SJSA1 (cell line): ENCODE measurements around the gene POLD1. TPM values are rescaled to one million over a fixed set of nuclear protein-coding genes. Genes with fewer than 3 reads are reported as not detected.
"Not testable (repeated sequence)": the region's sequence is repeated elsewhere in the genome, so short reads cannot be mapped to it uniquely, and the experiment has no call there.

Source experiments
- DNase-seq, 2 experiments: peaks; one replicate each; pipeline ENCODE4 v3.0.0-alpha.2; 2015 to 2020; ENCODE audit warnings: low spot score in 2 of 2, low read depth in 1 of 2
- H3K27ac ChIP-seq: fragments of 250-450 bp; sonication (Bioruptor Pico); 2 replicates; pipeline ENCODE4 v1.5.1; 2020; ENCODE audit warnings: mild to moderate bottlenecking, moderate library complexity
- H3K27me3 ChIP-seq: fragments of 250-450 bp; sonication (Bioruptor Pico); replicated peaks from 2 replicates; pipeline ENCODE4 v1.5.1; 2020; ENCODE audit warnings: mild to moderate bottlenecking, moderate library complexity
- H3K36me3 ChIP-seq: fragments of 250-450 bp; sonication (Bioruptor Pico); 2 replicates; pipeline ENCODE4 v1.5.1; 2020; ENCODE audit warnings: mild to moderate bottlenecking
- H3K4me1 ChIP-seq: fragments of 250-450 bp; sonication (Bioruptor Pico); replicated peaks from 2 replicates; pipeline ENCODE4 v1.6.1; 2021; ENCODE audit warnings: mild to moderate bottlenecking
- H3K4me3 ChIP-seq: fragments of 250-450 bp; sonication (Bioruptor Pico); 2 replicates; pipeline ENCODE4 v1.5.1; 2020; ENCODE audit warnings: mild to moderate bottlenecking
- H3K9me3 ChIP-seq: fragments of 250-450 bp; sonication (Bioruptor Pico); replicated peaks from 2 replicates; pipeline ENCODE4 v1.5.1; 2020; ENCODE audit warnings: mild to moderate bottlenecking
- total RNA-seq: library from RNA; depleted of rRNA; stranded (reverse); fragments of >200 nt; shearing (Covaris generic); gene quantifications from 2 replicates; pipeline ENCODE4 v1.2.3, GENCODE V29; 2014

POLD1 gene
- total RNA-seq, 1 experiment from 2014 or later: 51.8 TPM

DNA sequence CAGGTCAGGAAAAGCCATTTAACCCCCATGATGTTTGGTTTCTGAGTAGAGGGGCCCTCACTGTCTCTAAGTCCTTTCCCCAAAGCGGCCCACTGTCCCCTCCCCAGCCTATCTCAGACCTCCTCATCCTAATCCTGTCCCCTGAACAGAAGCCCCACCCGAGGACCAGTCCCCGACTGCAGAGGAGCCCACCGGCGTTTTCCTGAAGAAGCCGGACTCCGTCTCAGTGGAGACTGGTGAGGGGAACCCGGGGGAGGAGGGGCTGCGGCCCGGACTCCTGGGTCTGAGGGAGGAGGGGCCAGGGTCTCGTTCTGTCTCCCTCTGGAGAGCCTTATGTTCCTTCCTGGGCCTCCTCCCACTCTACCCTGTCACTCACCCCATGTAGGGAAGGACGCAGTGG, 51.5 kb downstream of the POLD1 start:
- DNase-seq: no peak
- no peaks in the 10 kb centered on the region for H3K36me3 ChIP-seq

DNA sequence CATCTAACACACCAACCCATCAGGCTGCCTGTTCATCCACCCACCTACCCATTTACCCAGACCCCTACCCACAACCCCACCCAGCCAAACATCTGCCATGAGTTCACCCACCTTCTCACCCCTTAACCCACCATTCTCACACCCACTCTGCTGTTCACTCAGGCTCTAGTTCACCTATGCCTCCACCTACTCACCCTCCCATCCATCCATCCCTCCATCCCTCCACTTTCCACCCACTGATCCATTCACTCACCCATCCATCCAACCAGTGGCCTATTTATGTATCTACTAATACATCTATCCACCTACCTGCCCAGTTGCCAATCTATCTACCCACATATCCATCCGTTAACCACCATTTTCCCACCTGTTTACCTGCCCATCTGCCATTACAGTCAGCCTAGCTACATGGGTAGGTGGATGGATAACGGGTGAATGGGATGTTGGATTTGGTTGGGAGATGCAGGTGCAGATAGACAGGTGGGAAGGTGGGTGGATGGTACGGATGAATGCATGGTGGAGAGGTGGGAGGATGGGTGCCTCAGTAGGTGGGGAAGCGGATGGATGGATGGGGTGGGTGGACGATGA, 53.8 kb downstream of the POLD1 start:
- peaks cover 31% of the 10 kb centered on the region for H3K27me3 ChIP-seq
- DNase-seq: no peak
- no peak overlapping the region for H3K4me3 ChIP-seq
- H3K36me3 ChIP-seq: no peaks in the 10 kb centered on the region
- H3K9me3 ChIP-seq: no peaks in the 10 kb centered on the region
- no peak overlapping the region for H3K27ac ChIP-seq
- H3K4me1 ChIP-seq: no peaks in the 10 kb centered on the region

More for the DNA sequence above, 51.5 kb downstream of the POLD1 start:
- Histone ChIP-seq H3K27ac (no peak overlapping the region), H3K4me3 (no peak overlapping the region), H3K27me3 (peaks cover 46% of the 10 kb centered on the region), H3K4me1 (peaks cover 4% of the 10 kb centered on the region; the same call in 1 of the 2 replicates), H3K9me3 (no peaks in the 10 kb centered on the region)

DNA sequence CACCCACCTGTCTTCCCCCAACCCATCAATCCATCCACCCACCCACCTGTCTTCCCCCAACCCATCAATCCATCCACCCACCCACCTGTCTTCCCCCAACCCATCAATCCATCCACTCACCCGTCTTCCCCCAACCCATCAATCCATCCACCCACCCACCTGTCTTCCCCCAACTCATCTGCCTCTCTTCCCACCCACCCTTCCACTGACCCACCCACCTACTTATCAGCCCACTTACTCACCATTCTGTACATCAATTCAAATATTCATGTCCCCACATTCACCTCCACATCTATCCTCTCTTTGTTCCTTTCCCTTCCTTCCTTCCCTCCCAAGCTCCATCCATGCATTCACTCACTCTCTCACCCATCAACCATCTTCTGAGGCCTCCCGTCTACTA, 55.0 kb downstream of the POLD1 start:
- not testable (repeated sequence) for H3K27ac ChIP-seq, DNase-seq, H3K36me3 ChIP-seq, H3K4me3 ChIP-seq, H3K9me3 ChIP-seq, H3K4me1 ChIP-seq
- peaks cover 20% of the 10 kb centered on the region for H3K27me3 ChIP-seq

DNA sequence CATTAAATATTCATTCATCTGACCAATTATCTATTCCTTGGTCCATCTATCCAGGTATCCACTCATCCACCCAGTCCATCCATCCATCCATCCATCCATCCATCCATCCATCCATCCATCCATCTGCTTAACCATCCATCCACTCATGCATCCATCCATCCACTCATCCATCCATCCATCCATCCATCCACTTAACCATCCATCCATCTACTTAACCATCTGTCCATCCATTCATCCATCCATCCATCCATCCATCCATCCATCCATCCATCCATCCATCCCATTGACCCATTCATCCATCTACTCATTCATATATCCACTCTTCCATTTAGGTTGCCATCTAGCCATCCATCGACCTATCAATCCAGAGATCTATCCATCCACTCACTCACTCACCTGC, 59.9 kb downstream of the POLD1 start:
- Histone ChIP-seq H3K4me3 (no peak overlapping the region), H3K4me1 (no peaks in the 10 kb centered on the region), H3K36me3 (no peaks in the 10 kb centered on the region), H3K9me3 (no peaks in the 10 kb centered on the region), H3K27ac (no peak overlapping the region), H3K27me3 (no peaks in the 10 kb centered on the region)
- DNase-seq: no peak

DNA sequence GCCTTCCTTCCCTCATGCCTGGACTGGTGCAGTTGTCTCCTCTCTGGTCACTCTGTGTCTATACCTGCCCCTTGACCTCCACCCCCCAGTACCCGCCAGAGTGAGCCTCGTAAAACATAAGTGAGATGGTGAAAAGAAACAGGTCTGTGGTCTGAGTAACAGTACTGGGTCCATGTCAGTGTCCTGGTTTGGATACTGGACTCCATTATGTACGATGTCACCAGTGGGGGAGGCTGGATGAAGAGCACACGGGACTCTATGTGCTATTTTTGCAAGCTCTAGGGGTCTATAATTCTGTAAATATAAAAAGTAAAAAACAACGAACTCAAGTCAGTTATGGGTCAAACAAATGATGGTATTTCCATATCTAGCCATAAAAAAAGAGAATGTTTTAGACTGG, 62.9 kb downstream of the POLD1 start:
- no peaks in the 10 kb centered on the region for H3K36me3 ChIP-seq
- no peak overlapping the region for H3K27ac ChIP-seq
- no peaks in the 10 kb centered on the region for H3K4me1 ChIP-seq
- DNase-seq: no peak
- H3K9me3 ChIP-seq: no peaks in the 10 kb centered on the region
- peaks cover 5% of the 10 kb centered on the region; the same call in 1 of the 2 replicates for H3K27me3 ChIP-seq
- H3K4me3 ChIP-seq: no peak overlapping the region

DNA sequence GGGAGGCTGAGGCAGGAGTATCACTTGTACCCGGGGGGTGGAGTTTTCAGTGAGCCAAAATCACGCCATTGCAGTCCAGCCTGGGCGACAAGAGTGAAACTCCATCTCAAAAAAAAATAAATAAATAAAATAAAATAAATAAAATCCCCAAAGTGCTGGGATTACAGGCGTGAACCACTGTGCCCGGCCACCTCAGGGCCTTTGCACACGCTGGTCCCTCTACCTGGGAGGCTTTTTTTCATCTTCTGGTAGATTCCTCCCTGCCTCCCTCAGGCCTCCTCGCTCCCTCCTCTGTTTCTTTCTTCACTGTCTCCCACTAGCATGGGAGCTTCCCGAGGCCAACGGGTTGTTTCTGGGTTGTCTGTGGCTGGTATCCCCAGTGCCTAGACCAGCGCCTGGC, 63.6 kb downstream of the POLD1 start:
- H3K36me3 ChIP-seq: no peaks in the 10 kb centered on the region
- H3K27ac ChIP-seq: no peak overlapping the region
- H3K4me3 ChIP-seq: no peak overlapping the region
- H3K4me1 ChIP-seq: no peaks in the 10 kb centered on the region
- no peak for DNase-seq
- H3K27me3 ChIP-seq: peaks cover 5% of the 10 kb centered on the region; the same call in 1 of the 2 replicates
- H3K9me3 ChIP-seq: no peaks in the 10 kb centered on the region

DNA sequence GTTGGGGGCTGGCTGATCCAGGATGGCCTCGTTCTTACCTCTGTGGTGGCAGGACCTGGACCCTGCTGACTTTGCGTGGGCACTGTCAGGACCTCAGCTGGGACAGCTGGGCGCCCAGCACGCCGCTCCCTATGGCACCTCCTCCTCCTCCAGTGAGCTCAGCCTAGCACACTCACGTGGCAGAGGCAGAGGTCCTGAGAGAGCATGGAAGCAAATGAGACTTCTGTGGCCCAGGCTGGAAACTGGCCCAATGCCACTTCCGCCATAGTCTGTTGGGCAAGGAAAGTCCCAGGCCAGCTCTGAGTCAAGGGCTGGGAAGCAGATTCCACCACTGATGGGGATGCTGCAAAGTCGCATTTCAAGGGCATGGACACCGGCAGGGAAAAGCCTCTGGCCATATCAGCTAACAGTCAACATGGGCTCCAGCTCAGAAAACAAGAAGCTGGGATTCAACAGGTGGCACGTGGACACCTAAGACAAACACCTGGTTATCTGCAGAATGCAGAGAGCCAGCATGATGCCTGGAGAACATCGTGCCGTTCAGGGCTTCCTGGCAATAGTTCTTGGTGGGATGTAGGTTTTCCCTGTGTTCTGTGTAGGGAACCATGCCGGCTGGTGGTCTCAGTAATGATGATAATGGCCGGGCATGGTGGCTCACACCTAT, 65.2 kb downstream of the POLD1 start:
- Histone ChIP-seq H3K9me3 (no peaks in the 10 kb centered on the region), H3K27ac (no peak overlapping the region), H3K4me3 (no peak overlapping the region), H3K27me3 (peaks cover 5% of the 10 kb centered on the region; the same call in 1 of the 2 replicates), H3K4me1 (no peaks in the 10 kb centered on the region), H3K36me3 (no peaks in the 10 kb centered on the region)
- DNase-seq: no peak

DNA sequence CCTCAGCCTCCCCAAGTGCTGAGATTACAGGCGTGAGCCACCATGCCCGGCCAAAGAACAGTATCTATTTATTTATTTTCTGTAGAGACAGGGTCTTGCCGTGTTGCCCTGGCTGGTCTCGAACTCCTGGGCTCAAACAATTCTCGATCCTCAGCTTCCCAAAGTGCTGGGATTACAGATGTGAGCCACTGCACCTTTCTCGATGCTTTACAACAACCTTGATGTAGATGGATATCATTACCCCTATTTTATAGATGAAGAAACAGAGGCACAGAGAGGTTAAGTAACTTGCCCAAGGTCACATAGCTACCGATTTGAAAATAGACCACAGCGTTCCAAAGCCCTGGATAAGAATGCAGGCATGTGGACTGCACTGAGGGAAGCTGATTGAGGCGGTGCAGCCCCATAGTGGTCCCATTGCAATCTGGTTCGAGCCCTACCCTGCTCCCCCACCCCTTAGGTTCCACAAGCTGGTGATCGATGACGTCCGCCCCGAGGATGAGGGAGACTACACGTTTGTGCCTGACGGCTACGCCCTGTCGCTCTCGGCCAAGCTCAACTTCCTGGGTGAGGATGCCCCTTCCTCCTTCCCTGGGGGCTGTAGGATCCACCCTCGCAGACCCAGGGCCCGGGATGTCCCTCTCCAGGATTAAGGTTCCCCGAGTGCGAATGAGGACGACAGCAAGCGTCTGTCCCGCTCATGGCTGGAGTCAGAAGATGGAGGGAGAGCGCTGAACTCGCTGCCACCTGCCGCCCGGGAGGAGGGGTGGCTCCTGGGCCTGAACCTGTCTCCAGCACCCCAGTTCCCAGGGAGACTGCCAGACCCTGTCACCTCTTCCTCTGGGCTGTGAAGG, 66.4 kb downstream of the POLD1 start:
- H3K27me3 ChIP-seq: peaks cover 5% of the 10 kb centered on the region; the same call in 1 of the 2 replicates
- no peak overlapping the region for H3K27ac ChIP-seq
- DNase-seq: no peak
- H3K4me1 ChIP-seq: no peaks in the 10 kb centered on the region
- H3K9me3 ChIP-seq: no peaks in the 10 kb centered on the region
- H3K36me3 ChIP-seq: no peaks in the 10 kb centered on the region
- H3K4me3 ChIP-seq: no peak overlapping the region

DNA sequence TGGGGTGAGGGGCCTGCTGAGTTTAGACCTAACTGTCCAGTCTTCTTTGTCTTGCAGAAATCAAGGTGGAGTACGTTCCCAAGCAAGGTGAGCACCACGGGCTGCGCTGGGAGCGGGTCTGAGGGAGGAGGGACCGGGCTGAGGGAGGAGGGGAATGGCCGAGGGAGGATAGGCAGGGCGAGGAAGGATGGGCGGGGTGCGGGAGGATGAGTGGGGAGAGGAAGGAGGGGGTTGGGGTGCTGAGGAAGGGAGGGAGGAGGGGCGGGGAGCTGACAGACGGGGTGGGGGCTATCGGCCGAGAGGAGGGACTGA, 67.0 kb downstream of the POLD1 start:
- Histone ChIP-seq H3K4me1 (no peaks in the 10 kb centered on the region), H3K27me3 (peaks cover 5% of the 10 kb centered on the region; the same call in 1 of the 2 replicates), H3K27ac (no peak overlapping the region), H3K9me3 (no peaks in the 10 kb centered on the region), H3K36me3 (no peaks in the 10 kb centered on the region), H3K4me3 (no peak overlapping the region)
- DNase-seq: no peak

DNA sequence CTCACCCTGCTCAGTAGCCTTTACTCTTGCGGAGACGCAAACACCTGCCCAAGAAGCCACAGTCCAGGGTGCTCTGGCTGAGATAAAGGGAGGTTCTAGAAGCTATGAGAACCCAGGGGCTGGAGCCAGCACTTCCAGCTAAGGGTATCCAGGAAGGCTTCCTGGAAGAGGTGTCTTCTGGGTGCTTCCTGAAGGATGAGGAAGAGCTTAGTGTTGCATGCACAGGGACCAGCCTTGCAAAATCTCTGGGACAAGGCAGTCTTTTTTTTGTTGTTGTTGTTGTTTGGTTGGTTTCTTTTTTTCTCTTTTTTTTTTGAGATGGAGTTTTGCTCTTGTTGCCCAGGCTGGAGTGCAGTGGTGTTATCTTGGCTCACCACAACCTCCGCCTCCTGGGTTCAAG, 69.1 kb downstream of the POLD1 start:
- Histone ChIP-seq H3K36me3 (no peaks in the 10 kb centered on the region), H3K9me3 (no peaks in the 10 kb centered on the region), H3K27ac (no peak overlapping the region), H3K4me3 (no peak overlapping the region), H3K27me3 (peaks cover 5% of the 10 kb centered on the region; the same call in 1 of the 2 replicates), H3K4me1 (no peaks in the 10 kb centered on the region)
- DNase-seq: no peak

DNA sequence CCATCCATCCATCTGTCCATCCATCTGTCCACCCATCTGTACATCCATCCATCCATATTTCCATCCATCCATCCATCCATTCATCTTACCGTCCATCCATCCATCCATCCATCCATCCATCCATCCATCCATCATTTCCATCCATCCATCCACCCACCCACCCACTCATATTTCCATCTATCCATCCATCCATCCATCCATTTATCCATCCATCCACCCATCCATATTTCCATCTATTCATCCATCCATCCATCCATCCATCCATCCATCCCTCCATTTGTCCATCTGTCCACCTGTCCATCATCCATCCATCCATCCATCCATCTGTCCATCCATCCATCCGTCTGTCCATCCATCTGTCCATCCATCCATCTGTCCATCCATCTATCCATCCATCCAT, 71.8 kb downstream of the POLD1 start:
- no peaks in the 10 kb centered on the region for H3K36me3 ChIP-seq
- no peaks in the 10 kb centered on the region for H3K4me1 ChIP-seq
- no peak overlapping the region for H3K27ac ChIP-seq
- no peak for DNase-seq
- H3K4me3 ChIP-seq: no peak overlapping the region
- no peaks in the 10 kb centered on the region for H3K27me3 ChIP-seq
- H3K9me3 ChIP-seq: no peaks in the 10 kb centered on the region

DNA sequence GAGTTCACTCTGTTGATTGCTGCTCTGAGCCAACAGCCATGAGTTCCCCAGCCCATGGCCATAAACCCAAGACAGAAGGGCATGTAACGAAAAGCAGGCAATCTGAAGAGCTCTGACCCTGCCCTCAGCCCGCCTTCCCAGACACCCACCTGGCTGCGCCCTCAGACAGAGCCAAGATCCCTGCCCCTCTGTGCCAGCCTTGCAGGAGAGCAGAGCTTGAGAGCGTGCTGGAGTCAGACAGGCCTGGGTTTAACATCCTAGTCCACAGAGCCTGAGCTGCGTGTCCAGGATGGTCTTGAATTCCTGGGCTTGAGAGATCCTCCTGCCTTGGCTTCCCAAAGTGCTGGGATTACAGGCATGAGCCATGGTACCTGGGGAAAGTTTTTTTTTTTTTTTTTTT, 73.2 kb downstream of the POLD1 start:
- no peak for DNase-seq
- Histone ChIP-seq H3K27me3 (no peaks in the 10 kb centered on the region), H3K4me1 (no peaks in the 10 kb centered on the region), H3K36me3 (no peaks in the 10 kb centered on the region), H3K4me3 (no peak overlapping the region), H3K27ac (no peak overlapping the region), H3K9me3 (no peaks in the 10 kb centered on the region)

DNA sequence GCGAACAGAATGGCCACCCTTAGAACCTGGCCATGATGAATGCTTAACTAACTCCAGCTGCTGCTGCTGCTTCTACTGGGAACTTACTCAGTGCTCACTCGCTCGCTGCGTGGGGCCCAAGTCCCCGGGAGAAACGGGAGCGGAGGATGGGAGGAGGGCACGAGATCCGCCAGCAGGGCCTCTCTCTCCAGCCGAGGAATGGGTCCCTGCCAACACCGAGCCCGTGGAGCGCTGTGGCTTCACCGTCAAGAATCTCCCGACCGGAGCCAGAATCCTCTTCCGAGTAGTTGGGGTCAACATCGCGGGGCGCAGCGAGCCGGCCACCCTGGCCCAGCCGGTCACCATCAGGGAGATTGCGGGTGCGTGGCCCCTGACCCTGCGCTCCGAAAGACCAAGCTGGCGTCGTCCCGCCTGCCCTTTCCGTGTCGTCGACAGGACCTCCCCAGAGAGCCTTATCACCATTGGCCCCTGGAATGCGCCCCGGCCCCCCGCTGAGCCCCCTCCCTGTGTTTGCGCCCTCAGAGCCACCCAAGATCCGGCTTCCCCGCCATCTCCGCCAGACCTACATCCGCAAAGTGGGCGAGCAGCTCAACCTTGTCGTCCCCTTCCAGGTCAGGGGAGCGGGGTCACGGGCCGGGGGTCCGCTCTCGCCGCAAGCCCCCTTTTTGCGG, 74.4 kb downstream of the POLD1 start:
- no peak overlapping the region for H3K4me3 ChIP-seq
- DNase-seq: no peak
- no peaks in the 10 kb centered on the region for H3K36me3 ChIP-seq
- H3K27ac ChIP-seq: no peak overlapping the region
- H3K4me1 ChIP-seq: no peaks in the 10 kb centered on the region
- no peaks in the 10 kb centered on the region for H3K9me3 ChIP-seq
- peaks cover 4% of the 10 kb centered on the region; the same call in 1 of the 2 replicates for H3K27me3 ChIP-seq

DNA sequence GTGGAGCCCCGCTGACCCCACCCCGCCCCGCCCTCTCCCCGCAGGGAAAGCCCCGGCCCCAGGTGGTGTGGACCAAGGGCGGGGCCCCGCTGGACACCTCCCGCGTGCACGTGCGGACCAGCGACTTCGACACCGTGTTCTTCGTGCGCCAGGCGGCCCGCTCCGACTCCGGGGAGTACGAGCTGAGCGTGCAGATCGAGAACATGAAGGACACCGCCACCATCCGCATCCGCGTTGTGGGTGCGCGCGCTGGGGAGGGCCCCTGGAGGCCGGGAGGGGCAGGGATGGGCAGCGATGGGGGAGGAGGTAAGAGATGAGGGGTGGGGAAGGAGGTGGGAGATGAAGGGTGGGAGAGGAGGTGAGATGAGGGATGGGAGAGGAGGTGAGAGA, 74.9 kb downstream of the POLD1 start:
- DNase-seq: no peak
- Histone ChIP-seq H3K27me3 (peaks cover 4% of the 10 kb centered on the region; the same call in 1 of the 2 replicates), H3K4me1 (no peaks in the 10 kb centered on the region), H3K9me3 (no peaks in the 10 kb centered on the region), H3K36me3 (no peaks in the 10 kb centered on the region), H3K4me3 (no peak overlapping the region), H3K27ac (no peak overlapping the region)
